ENCODE measurements around the gene KRTAP3-3.

DNA sequence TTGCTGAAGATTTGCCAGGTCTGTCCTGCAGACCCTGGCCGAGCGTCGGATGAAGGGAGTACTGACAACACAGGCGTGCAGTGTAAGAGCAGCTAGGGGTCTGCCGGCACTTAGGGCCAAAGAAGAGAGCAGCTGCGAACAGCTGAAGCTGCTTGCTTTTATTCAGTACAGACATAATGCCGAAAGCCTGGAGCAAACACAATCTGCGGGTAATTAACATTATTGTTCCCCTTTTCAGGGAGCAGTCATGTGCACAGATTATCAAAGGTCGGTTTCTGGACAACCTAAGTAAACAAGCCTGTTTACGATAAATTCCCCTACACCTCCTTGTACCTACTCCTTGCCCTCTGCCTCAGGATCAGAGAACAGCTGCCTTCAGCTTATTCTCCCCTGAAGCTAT, 44.5 kb downstream of the KRTAP3-3 start:
- TF ChIP-seq CTCF (IDR thresholded peaks at IDR 0.05), result no peak
- no peak for TF ChIP-seq POLR2A (IDR thresholded peaks at IDR 0.05)
- TF ChIP-seq POLR2AphosphoS5 (IDR thresholded peaks at IDR 0.05), result no peak

All from breast epithelium (tissue), 3 donors.